Stomach (tissue), 9 donors: ENCODE results near the gene NUMB. TPM values are rescaled to one million over a fixed set of nuclear protein-coding genes. Genes with fewer than 3 reads are reported as not detected.

Experiments used
- DNase-seq, 2 donors: peaks; one replicate each; pipeline versions ENCODE4 v3.0.0 to v3.0.0-alpha.2; 2013 to 2019
- H3K27ac ChIP-seq, 5 donors: fragments of 200-600 bp in 4 of 5; sonication (generic) in 4 of 5; one replicate each; pipeline ENCODE4 v1.5.1; 2013 to 2019; ENCODE audit warnings: mild to moderate bottlenecking in 1 of 5, moderate library complexity in 1 of 5
- H3K27me3 ChIP-seq, 3 donors: fragments of 200-600 bp; sonication (generic); one replicate each; pipeline ENCODE4 v1.5.1; 2017 to 2019; ENCODE audit warnings: mixed run types in 1 of 3
- H3K36me3 ChIP-seq, 4 donors: fragments of 200-600 bp; sonication (generic); 1 replicate in 3 of 4; 2 replicates in 1 of 4; pipeline ENCODE4 v1.5.1; 2016 to 2019
- H3K4me1 ChIP-seq, 4 donors: fragments of 200-600 bp; sonication (generic); one replicate each; pipeline ENCODE4 v1.5.1; 2016 to 2019
- H3K4me3 ChIP-seq, 4 donors: fragments of 200-600 bp; sonication (generic) in 3 of 4; one replicate each; pipeline ENCODE4 v1.5.1; 2016 to 2019; ENCODE audit warnings: mild to moderate bottlenecking in 1 of 4
- H3K9me3 ChIP-seq, 4 donors: fragments of 200-600 bp; sonication (generic); one replicate each; pipeline ENCODE4 v1.5.1; 2016 to 2019
- CTCF ChIP-seq, 7 experiments: fragments of 450-650 bp in 4 of 7; fragments of 200-600 bp in 3 of 7; sonication (generic) in 3 of 7; IDR thresholded peaks; one replicate each; pipeline ENCODE4 v1.5.1; 2016 to 2019; ENCODE audit warnings: antibody characterized with exemption in 7 of 7, control low read depth in 2 of 7, mild to moderate bottlenecking in 1 of 7
- EP300 ChIP-seq: sonication (generic); formaldehyde crosslinking; IDR thresholded peaks from one replicate; pipeline ENCODE4 v1.6.1; 2017; ENCODE audit warnings: antibody characterized with exemption
- POLR2A ChIP-seq, 4 donors: fragments of 450-650 bp; IDR thresholded peaks; one replicate each; pipeline ENCODE4 v1.6.1; 2016; ENCODE audit warnings: antibody characterized with exemption in 4 of 4, control low read depth in 2 of 4, mild to moderate bottlenecking in 1 of 4, moderate library complexity in 1 of 4
- POLR2AphosphoS5 ChIP-seq, 3 donors: sonication (generic); formaldehyde crosslinking; IDR thresholded peaks; one replicate each; pipeline ENCODE4 v1.6.1; 2016; ENCODE audit warnings: antibody characterized with exemption in 3 of 3
- WGBS, 5 donors: extraction: QIAGEN DNeasy Blood & Tissue Kit in 3 of 5; methylation state at CpG; one replicate each; pipeline versions ENCODE4 v1.1.5 to v1.1.7; 2013 to 2018; 5-methylcytosine and 5-hydroxymethylcytosine counted together
- intact Hi-C: fragments of 100-400 bp; cut with DNase I; formaldehyde crosslinking; loops from one replicate; pipeline ENCODE4 v1.15.1; 2023; ENCODE audit warnings: low total_unique reads
- polyA plus RNA-seq, 3 donors: library from polyadenylated mRNA; stranded (reverse); fragments of 200-250 nt; gene quantifications; one replicate each; pipeline ENCODE4 v1.2.3, GENCODE V29; 2013
- total RNA-seq, 5 donors: library from RNA; depleted of rRNA; stranded (reverse); fragments of >200 nt; gene quantifications; one replicate each; pipeline versions ENCODE4 v1.1.0 to v1.2.3, GENCODE V29; 2014 to 2016
- donor health status: healthy with polysubstance abuse.
- donor health status: Bipolar disorder and iron deficiency.
- donor health status: healthy.

NUMB gene
- total and polyA plus RNA-seq, 8 donors, result 26.4 to 135 (median 50.0) TPM

GRCh38 chr14:73265721-73266046 lies 192.7 kb downstream of the NUMB start:
- H3K4me3 ChIP-seq, result no peak overlapping the region
- intact Hi-C loops, result no loop called here
- no peak overlapping the region for H3K27ac ChIP-seq
- no peaks in the 10 kb centered on the region for H3K9me3 ChIP-seq
- DNase-seq, result no peak
- H3K4me1 ChIP-seq, result peaks cover 10 to 15% (median 13%) of the 10 kb centered on the region in 4 donors
- WGBS, 5 donors, result 89 to 97% (median 93%) methylated on average over 3 of the region's 3 CpGs
- H3K27me3 ChIP-seq, result no peaks in the 10 kb centered on the region
- TF ChIP-seq CTCF (IDR thresholded peaks at IDR 0.05), result no peak
- no peak for TF ChIP-seq POLR2A (IDR thresholded peaks at IDR 0.05)
- no peak for TF ChIP-seq POLR2AphosphoS5 (IDR thresholded peaks at IDR 0.05)
- TF ChIP-seq EP300, result no peak
- peaks cover 0 to 82% (median 33%) of the 10 kb centered on the region in 4 donors for H3K36me3 ChIP-seq

- Histone ChIP-seq H3K36me3 (peaks cover 0 to 88% (median 33%) of the 10 kb centered on the region in 4 donors), H3K4me1 (peaks cover 8 to 10% (median 9%) of the 10 kb centered on the region in 4 donors), H3K4me3 (no peak overlapping the region), H3K9me3 (no peaks in the 10 kb centered on the region), H3K27ac (no peak overlapping the region), H3K27me3 (no peaks in the 10 kb centered on the region)
- WGBS, 5 donors, result 74 to 81% (median 77%) methylated on average over 15 to 18 of the region's 18 CpGs
- no peak for DNase-seq
- no peak for TF ChIP-seq POLR2A (IDR thresholded peaks at IDR 0.05)
- no peak for TF ChIP-seq POLR2AphosphoS5 (IDR thresholded peaks at IDR 0.05)
- no peak for TF ChIP-seq EP300
- TF ChIP-seq CTCF (IDR thresholded peaks at IDR 0.05), result no peak
- intact Hi-C loops, result no loop called here
These were observed 193.2 kb downstream of the NUMB start for GRCh38 chr14:73264885-73265720.

DNA sequence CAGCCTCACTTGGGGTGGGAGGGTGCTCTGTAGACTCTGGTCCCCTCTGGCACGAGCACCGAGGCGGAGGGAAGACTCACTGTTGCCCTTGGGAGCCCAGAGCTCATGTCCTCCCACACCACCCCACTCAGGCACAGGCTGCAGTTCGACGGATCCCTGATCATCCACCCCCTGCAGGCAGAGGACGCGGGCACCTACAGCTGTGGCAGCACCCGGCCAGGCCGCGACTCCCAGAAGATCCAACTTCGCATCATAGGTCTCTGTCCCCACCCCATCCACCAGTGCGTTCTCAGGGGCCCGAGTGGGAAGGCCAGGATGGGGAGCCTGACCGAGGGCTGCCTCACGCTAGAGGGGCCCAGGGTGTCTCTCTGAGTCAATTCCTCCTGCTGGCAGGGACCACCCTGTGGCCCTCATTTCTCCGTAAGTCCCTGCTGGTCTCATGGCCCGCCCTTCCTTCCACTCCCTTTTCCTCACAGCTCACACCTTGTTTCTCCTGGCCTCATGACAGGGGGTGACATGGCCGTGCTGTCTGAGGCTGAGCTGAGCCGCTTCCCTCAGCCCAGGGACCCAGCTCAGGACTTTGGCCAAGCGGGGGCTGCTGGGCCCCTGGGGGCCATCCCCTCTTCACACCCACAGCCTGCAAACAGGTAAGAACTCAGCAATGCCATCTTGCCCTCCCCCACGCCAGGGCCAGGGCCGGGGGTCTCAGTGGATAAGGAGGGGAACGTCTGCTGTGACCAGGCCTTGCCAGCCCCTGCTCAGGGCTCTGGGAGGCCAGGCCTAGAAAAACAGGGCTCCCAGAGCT lies 194.1 kb downstream of the NUMB start:
- 78 to 90% (median 84%) methylated on average over 23 of the region's 23 CpGs for WGBS, 5 donors
- H3K36me3 ChIP-seq, result peaks cover 0 to 96% (median 37%) of the 10 kb centered on the region in 4 donors
- no peaks in the 10 kb centered on the region for H3K27me3 ChIP-seq
- no peaks in the 10 kb centered on the region for H3K9me3 ChIP-seq
- no peak for DNase-seq
- H3K4me3 ChIP-seq, result no peak overlapping the region
- H3K4me1 ChIP-seq, result peaks cover 0 to 2% (median 1%) of the 10 kb centered on the region in 4 donors
- TF ChIP-seq CTCF (IDR thresholded peaks at IDR 0.05), result no peak
- TF ChIP-seq EP300, result no peak
- intact Hi-C loops, result no loop called here
- no peak overlapping the region for H3K27ac ChIP-seq

DNA sequence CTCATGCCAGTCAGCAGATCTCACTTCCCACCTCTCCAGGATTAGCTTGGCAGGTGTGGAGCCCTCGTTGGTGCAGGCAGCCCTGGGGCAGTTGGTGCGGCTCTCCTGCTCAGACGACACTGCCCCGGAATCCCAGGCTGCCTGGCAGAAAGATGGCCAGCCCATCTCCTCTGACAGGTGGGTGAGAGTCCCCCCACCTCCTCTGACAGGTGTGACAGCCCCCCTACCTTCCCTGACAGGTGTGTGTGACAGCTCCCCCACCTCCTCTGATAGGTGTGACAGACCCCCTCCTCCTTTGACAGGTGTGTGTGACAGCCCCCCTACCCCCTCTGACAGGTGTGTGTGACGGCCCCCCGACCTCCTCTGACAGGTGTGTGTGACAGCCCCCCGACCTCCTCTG lies 194.7 kb downstream of the NUMB start:
- Histone ChIP-seq H3K27me3 (no peaks in the 10 kb centered on the region), H3K9me3 (no peaks in the 10 kb centered on the region), H3K4me1 (no peaks in the 10 kb centered on the region), H3K4me3 (no peak overlapping the region), H3K27ac (no peak overlapping the region), H3K36me3 (peaks cover 0 to 100% (median 39%) of the 10 kb centered on the region in 4 donors)
- DNase-seq, result no peak
- WGBS, 5 donors, result 68 to 82% (median 76%) methylated on average over 4 to 7 of the region's 7 CpGs
- TF ChIP-seq POLR2AphosphoS5 (IDR thresholded peaks at IDR 0.05) (no peak), POLR2A (IDR thresholded peaks at IDR 0.05) (no peak), CTCF (IDR thresholded peaks at IDR 0.05) (no peak), EP300 (no peak)
- intact Hi-C loops, result no loop called here
